CD4-positive, alpha-beta T cell treated with Interleukin-4 for 1 hour (primary cell): ENCODE data around the gene TUBGCP2.

Experiments
- DNase-seq, 2 donors: peaks; one replicate each; pipeline ENCODE4 v3.0.0-alpha.2; 2020 to 2022

The TUBGCP2 gene

GRCh38 chr10:133342942-133343341, 34.3 kb upstream of the TUBGCP2 start:
- no peak for DNase-seq

GRCh38 chr10:133341983-133342382, 33.3 kb upstream of the TUBGCP2 start:
- no peak for DNase-seq

GRCh38 chr10:133339708-133340380, 31.2 kb upstream of the TUBGCP2 start:
- DNase-seq, result no peak

GRCh38 chr10:133338080-133339071, 29.7 kb upstream of the TUBGCP2 start:
- no peak for DNase-seq

- no peak for DNase-seq
Observed at GRCh38 chr10:133337370-133337725, 28.7 kb upstream of the TUBGCP2 start.

- peak; percentile 91 for DNase-seq
Observed at GRCh38 chr10:133336577-133337369, 28.1 kb upstream of the TUBGCP2 start, which contains the start of gene CALY. Gene CALY, minus strand, starts transcription at chr10:133336896. Its CDS starts 7,907 bp downstream, at chr10:133328989.

- no peak for DNase-seq
Observed at GRCh38 chr10:133336118-133336576, 27.5 kb upstream of the TUBGCP2 start.

GRCh38 chr10:133335246-133336117, 26.8 kb upstream of the TUBGCP2 start:
- DNase-seq, result peak; percentile 88 to 89

- no peak for DNase-seq
Observed at GRCh38 chr10:133334503-133335245, 26.0 kb upstream of the TUBGCP2 start.

- no peak for DNase-seq
Observed at GRCh38 chr10:133332936-133333699, 24.4 kb upstream of the TUBGCP2 start.

- peak; percentile 86 for DNase-seq
Observed at GRCh38 chr10:133329491-133330202, 21.0 kb upstream of the TUBGCP2 start.

GRCh38 chr10:133328358-133329343, 20.0 kb upstream of the TUBGCP2 start:
- no peak for DNase-seq

- no peak for DNase-seq
Observed at GRCh38 chr10:133327651-133328357, 19.1 kb upstream of the TUBGCP2 start.

GRCh38 chr10:133326745-133327650, 18.3 kb upstream of the TUBGCP2 start:
- no peak for DNase-seq

GRCh38 chr10:133326223-133326551, 17.5 kb upstream of the TUBGCP2 start:
- no peak for DNase-seq

- peak in 1 of 2 donors; percentile 31 for DNase-seq
Observed at GRCh38 chr10:133325440-133326222, 17.0 kb upstream of the TUBGCP2 start.
